Ureter (tissue), 1 donor: Measurements from ENCODE around the gene TTC34. TPM values are rescaled to one million over a fixed set of nuclear protein-coding genes. Genes with fewer than 3 reads are reported as not detected.
"Not testable (repeated sequence)": the region's sequence is repeated elsewhere in the genome, so short reads cannot be mapped to it uniquely, and the experiment has no call there.

Source experiments
- DNase-seq: peaks from one replicate; pipeline ENCODE4 v3.0.0-alpha.2; 2020; ENCODE audit warnings: low spot score
- total RNA-seq: library from RNA; stranded (reverse); gene quantifications from one replicate; pipeline ENCODE4 v1.2.4, GENCODE V29; 2023
- donor health status: DM: yes; HTN: yes; CAD: no.

The TTC34 gene
- total RNA-seq, 1 donor from 2014 or later, result 3.0 TPM

- peak; percentile 20 for DNase-seq
Observed at GRCh38 chr1:2777424-2778219, 23.9 kb downstream of the TTC34 start.

- DNase-seq, result peak; percentile 10
Observed at GRCh38 chr1:2775333-2775732, 26.2 kb downstream of the TTC34 start.

GRCh38 chr1:2768052-2768451 is 33.4 kb downstream of the TTC34 start:
- peak; percentile 12 for DNase-seq

- peak; percentile 43 for DNase-seq
Observed at GRCh38 chr1:2759433-2759832, 42.1 kb downstream of the TTC34 start.

- peak; percentile 42 for DNase-seq
Observed at GRCh38 chr1:2757519-2757918, 44.0 kb downstream of the TTC34 start.

- DNase-seq, result peak; percentile 36
Observed at GRCh38 chr1:2755426-2755825, 46.1 kb downstream of the TTC34 start.

- DNase-seq, result peak; percentile 41
Observed at GRCh38 chr1:2754597-2754996, 46.9 kb downstream of the TTC34 start.

- peak; percentile 40 for DNase-seq
Observed at GRCh38 chr1:2752503-2752902, 49.0 kb downstream of the TTC34 start.

GRCh38 chr1:2751866-2752265 is 49.6 kb downstream of the TTC34 start:
- peak; percentile 41 for DNase-seq

- peak; percentile 40 for DNase-seq
Observed at GRCh38 chr1:2750766-2751730, 50.4 kb downstream of the TTC34 start.

GRCh38 chr1:2750041-2750680 is 51.3 kb downstream of the TTC34 start:
- peak; percentile 41 for DNase-seq

- DNase-seq, result peak; percentile 22
Observed at GRCh38 chr1:2748626-2749025, 52.9 kb downstream of the TTC34 start.

GRCh38 chr1:2694796-2695195 is 106.7 kb downstream of the TTC34 start:
- peak; percentile 10 for DNase-seq

GRCh38 chr1:2690180-2690579 is 111.3 kb downstream of the TTC34 start:
- DNase-seq, result not testable (repeated sequence)

- not testable (repeated sequence) for DNase-seq
Observed at GRCh38 chr1:2688336-2688665, 113.2 kb downstream of the TTC34 start.

- DNase-seq, result peak; percentile 60
Observed at GRCh38 chr1:2687638-2688335, 113.7 kb downstream of the TTC34 start.

GRCh38 chr1:2687174-2687591 is 114.3 kb downstream of the TTC34 start:
- peak; percentile 45 for DNase-seq

- DNase-seq, result peak; percentile 37
Observed at GRCh38 chr1:2686091-2686863, 115.2 kb downstream of the TTC34 start.

GRCh38 chr1:2685671-2686070 is 115.8 kb downstream of the TTC34 start:
- DNase-seq, result peak; percentile 30

GRCh38 chr1:2684878-2685277 is 116.6 kb downstream of the TTC34 start:
- peak; percentile 24 for DNase-seq

GRCh38 chr1:2684000-2684399 is 117.5 kb downstream of the TTC34 start:
- DNase-seq, result peak; percentile 82
